ENCODE data around the gene GALNT5. TPM values are rescaled to one million over a fixed set of nuclear protein-coding genes. Genes with fewer than 3 reads are reported as not detected.

Gene GALNT5
- total RNA-seq, 4 donors from 2014 or later: 0.26 to 0.98 (median 0.37) TPM

DNA sequence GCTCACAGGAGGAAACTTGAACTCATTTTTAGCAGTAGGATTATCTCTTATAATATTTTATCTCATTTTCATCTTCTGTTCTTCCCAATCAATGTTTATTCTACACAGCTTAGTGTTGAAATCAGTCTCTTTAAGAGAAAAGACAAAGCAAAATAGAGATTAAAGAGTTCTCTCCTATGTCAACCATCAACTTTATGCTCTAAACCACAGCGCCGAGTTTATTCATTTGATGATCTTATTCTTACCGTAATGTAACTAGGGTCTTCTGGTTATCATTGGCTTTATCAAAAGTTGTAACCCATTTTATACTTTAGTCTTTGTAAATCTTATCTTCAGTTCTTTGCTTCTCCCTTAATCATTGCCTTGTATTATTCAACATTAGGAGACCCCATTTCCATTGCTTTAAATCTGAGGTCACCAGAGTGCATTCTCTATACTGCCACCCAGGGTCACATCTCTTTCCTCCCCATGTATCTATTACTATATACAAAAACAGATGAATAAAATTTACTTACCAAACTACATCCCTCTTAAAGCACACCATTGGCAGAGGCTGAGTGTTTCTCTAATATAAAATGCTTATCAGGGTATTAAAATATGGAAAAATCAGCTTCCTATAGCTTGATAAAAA is 90.9 kb downstream of the GALNT5 start:
- peaks cover 2% of the 10 kb centered on the region for H3K9me3 ChIP-seq
- no peaks in the 10 kb centered on the region for H3K36me3 ChIP-seq
- DNase-seq (ENCODE audit: low spot score in 2 of 2): no peak
- no peak overlapping the region for H3K27ac ChIP-seq
- 93% methylated on average over 3 of the region's 3 CpGs for WGBS
- no peaks in the 10 kb centered on the region for H3K27me3 ChIP-seq
- TF ChIP-seq, protein P1, sequence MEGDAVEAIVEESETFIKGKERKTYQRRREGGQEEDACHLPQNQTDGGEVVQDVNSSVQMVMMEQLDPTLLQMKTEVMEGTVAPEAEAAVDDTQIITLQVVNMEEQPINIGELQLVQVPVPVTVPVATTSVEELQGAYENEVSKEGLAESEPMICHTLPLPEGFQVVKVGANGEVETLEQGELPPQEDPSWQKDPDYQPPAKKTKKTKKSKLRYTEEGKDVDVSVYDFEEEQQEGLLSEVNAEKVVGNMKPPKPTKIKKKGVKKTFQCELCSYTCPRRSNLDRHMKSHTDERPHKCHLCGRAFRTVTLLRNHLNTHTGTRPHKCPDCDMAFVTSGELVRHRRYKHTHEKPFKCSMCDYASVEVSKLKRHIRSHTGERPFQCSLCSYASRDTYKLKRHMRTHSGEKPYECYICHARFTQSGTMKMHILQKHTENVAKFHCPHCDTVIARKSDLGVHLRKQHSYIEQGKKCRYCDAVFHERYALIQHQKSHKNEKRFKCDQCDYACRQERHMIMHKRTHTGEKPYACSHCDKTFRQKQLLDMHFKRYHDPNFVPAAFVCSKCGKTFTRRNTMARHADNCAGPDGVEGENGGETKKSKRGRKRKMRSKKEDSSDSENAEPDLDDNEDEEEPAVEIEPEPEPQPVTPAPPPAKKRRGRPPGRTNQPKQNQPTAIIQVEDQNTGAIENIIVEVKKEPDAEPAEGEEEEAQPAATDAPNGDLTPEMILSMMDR (IDR thresholded peaks at IDR 0.05): no peak
- TF ChIP-seq POLR2AphosphoS5 (IDR thresholded peaks at IDR 0.05) (no peak), POLR2A (IDR thresholded peaks at IDR 0.05) (no peak), EP300 (IDR thresholded peaks at IDR 0.05) (no peak)
- H3K4me1 ChIP-seq: no peaks in the 10 kb centered on the region
- no peak overlapping the region for H3K4me3 ChIP-seq

GRCh38 chr2:157349949-157350515 is 92.5 kb downstream of the GALNT5 start:
- Histone ChIP-seq H3K27ac (no peak overlapping the region), H3K36me3 (no peaks in the 10 kb centered on the region), H3K27me3 (no peaks in the 10 kb centered on the region), H3K4me3 (no peak overlapping the region), H3K4me1 (no peaks in the 10 kb centered on the region), H3K9me3 (no peaks in the 10 kb centered on the region)
- WGBS: 69% methylated on average over 1 of the region's 1 CpG
- DNase-seq (ENCODE audit: low spot score in 2 of 2): no peak
- TF ChIP-seq POLR2AphosphoS5 (IDR thresholded peaks at IDR 0.05): no peak
- no peak for TF ChIP-seq EP300 (IDR thresholded peaks at IDR 0.05)
- TF ChIP-seq, protein P1 (IDR thresholded peaks at IDR 0.05): no peak
- TF ChIP-seq POLR2A (IDR thresholded peaks at IDR 0.05): no peak

DNA sequence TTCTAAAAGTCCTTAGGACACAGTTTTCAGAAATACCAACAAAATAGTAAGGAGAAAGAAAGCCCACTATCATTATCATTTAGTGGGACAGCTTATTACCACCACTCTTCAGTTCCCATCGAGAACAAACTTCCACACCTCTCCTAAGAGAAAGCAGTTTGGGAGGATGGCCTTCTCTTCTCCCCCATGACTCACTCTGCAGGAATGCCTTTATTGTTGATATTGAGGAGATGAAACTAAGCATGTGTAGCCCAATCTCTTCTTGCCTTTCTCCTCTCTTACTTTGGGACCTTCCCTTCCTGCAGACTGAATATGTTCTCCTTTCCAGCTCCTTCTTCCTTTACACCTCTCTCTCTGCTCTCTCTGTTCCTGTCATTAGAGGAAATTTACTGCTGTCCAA is 98.1 kb downstream of the GALNT5 start:
- no peaks in the 10 kb centered on the region for H3K9me3 ChIP-seq
- H3K27ac ChIP-seq: no peak overlapping the region
- no peak overlapping the region for H3K4me3 ChIP-seq
- TF ChIP-seq EP300 (IDR thresholded peaks at IDR 0.05): no peak
- WGBS: 14% methylated on average over 1 of the region's 1 CpG
- no peak for DNase-seq (ENCODE audit: low spot score in 2 of 2)
- H3K4me1 ChIP-seq: no peaks in the 10 kb centered on the region
- H3K27me3 ChIP-seq: no peaks in the 10 kb centered on the region
- no peaks in the 10 kb centered on the region for H3K36me3 ChIP-seq

DNA sequence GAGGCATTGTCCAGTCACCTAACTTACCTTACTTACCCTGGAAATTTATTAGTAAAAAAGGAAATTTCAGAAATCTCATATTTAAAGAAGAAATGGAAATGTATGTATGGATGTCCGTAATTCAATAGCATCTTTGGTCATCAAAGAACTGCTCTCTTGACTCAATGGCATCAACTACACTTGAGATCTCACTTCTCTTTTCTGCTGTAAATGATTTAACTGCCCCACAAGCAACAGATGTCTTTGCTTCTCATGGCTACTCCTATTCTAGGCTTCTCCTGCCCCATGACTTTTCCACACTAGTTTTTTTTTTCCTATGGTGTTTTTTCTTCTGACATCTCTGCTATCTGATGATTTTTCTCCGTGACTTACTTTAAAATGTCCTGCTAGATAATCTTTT is 102.1 kb downstream of the GALNT5 start:
- no peaks in the 10 kb centered on the region for H3K27me3 ChIP-seq
- no peak overlapping the region for H3K4me3 ChIP-seq
- H3K36me3 ChIP-seq: no peaks in the 10 kb centered on the region
- H3K9me3 ChIP-seq: no peaks in the 10 kb centered on the region
- no peak for DNase-seq (ENCODE audit: low spot score in 2 of 2)
- 92% methylated on average over 2 of the region's 2 CpGs for WGBS
- no peaks in the 10 kb centered on the region for H3K4me1 ChIP-seq
- no peak for TF ChIP-seq POLR2AphosphoS5 (IDR thresholded peaks at IDR 0.05)
- no peak for TF ChIP-seq EP300 (IDR thresholded peaks at IDR 0.05)
- TF ChIP-seq, protein P1 (IDR thresholded peaks at IDR 0.05): no peak
- TF ChIP-seq POLR2A (IDR thresholded peaks at IDR 0.05): no peak
- no peak overlapping the region for H3K27ac ChIP-seq

DNA sequence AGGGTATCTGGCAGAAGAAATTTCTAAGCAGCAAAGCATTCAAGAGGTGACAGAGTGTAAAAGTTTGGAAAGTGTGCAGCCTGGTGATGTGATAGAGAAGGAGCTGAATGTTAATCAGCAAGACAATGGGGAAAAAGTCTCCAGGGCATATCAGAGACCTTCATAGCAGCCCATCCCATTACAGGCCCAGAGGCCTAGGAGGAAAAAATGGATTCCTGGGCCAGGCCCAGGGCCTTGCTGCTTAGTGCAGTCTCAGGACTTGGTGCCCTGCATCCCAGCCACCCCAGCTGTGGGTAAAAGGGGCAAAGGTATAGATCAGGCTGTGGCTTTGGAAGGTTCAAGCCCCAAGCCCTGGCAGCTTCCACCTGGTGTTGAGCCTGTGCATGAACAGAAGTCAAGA is 104.0 kb downstream of the GALNT5 start:
- Histone ChIP-seq H3K27ac (no peak overlapping the region), H3K4me1 (no peaks in the 10 kb centered on the region), H3K27me3 (no peaks in the 10 kb centered on the region), H3K9me3 (no peaks in the 10 kb centered on the region), H3K36me3 (no peaks in the 10 kb centered on the region), H3K4me3 (no peak overlapping the region)
- TF ChIP-seq POLR2A (IDR thresholded peaks at IDR 0.05) (no peak), EP300 (IDR thresholded peaks at IDR 0.05) (no peak), POLR2AphosphoS5 (IDR thresholded peaks at IDR 0.05) (no peak)
- TF ChIP-seq, protein P1 (IDR thresholded peaks at IDR 0.05): no peak
- no peak for DNase-seq (ENCODE audit: low spot score in 2 of 2)

Measured in suprapubic skin (tissue), 4 donors.